ENCODE measurements around the gene PLA2G4B. TPM values are rescaled to one million over a fixed set of nuclear protein-coding genes. Genes with fewer than 3 reads are reported as not detected.

Gene PLA2G4B
- total RNA-seq, 4 donors from 2014 or later, result 0.13 to 11.5 TPM; not detected in 2

- no peak for ATAC-seq
- Histone ChIP-seq H3K4me3 (no peak overlapping the region), H3K27ac (no peak overlapping the region), H3K27me3 (no peaks in the 10 kb centered on the region), H3K36me3 (peaks cover 0 to 14% of the 10 kb centered on the region in 2 donors), H3K4me1 (peaks cover 9 to 14% of the 10 kb centered on the region in 2 donors), H3K9me3 (no peaks in the 10 kb centered on the region)
- TF ChIP-seq POLR2A (IDR thresholded peaks at IDR 0.05) (no peak), CTCF (IDR thresholded peaks at IDR 0.05 in 4 of 5, conservative IDR thresholded peaks at IDR 0.05 in 1 of 5) (no peak)
- in situ Hi-C loops (cut with MboI; ENCODE audit: low sequenced_read_pairs in 4 of 4), result loop anchor here in 1 of 4 donors (25.0 kb wide), 1 partner anchor 189 kb away; no protein-coding TSS in a partner anchor
- intact Hi-C loops (cut with DNase I; ENCODE audit: low total_unique reads), result no loop called here
- DNase-seq, result no peak
Measured at GRCh38 chr15:41801185-41801584, 37.5 kb upstream of the PLA2G4B start.

GRCh38 chr15:41801850-41802455 is 36.7 kb upstream of the PLA2G4B start:
- no peak overlapping the region for H3K27ac ChIP-seq
- intact Hi-C loops (cut with DNase I; ENCODE audit: low total_unique reads), result no loop called here
- peaks cover 0 to 14% of the 10 kb centered on the region in 2 donors for H3K36me3 ChIP-seq
- in situ Hi-C loops (cut with MboI; ENCODE audit: low sequenced_read_pairs in 4 of 4), result loop anchor here in 1 of 4 donors (25.0 kb wide), 1 partner anchor 190 kb away; no protein-coding TSS in a partner anchor
- ATAC-seq (no peak), DNase-seq (no peak)
- no peaks in the 10 kb centered on the region for H3K27me3 ChIP-seq
- H3K4me3 ChIP-seq, result no peak overlapping the region
- TF ChIP-seq CTCF (IDR thresholded peaks at IDR 0.05 in 4 of 5, conservative IDR thresholded peaks at IDR 0.05 in 1 of 5) (no peak), POLR2A (IDR thresholded peaks at IDR 0.05) (no peak)
- no peaks in the 10 kb centered on the region for H3K9me3 ChIP-seq
- peaks cover 3 to 9% of the 10 kb centered on the region in 2 donors for H3K4me1 ChIP-seq

- Histone ChIP-seq H3K4me1 (peaks cover 3 to 7% of the 10 kb centered on the region in 2 donors), H3K36me3 (peaks cover 0 to 14% of the 10 kb centered on the region in 2 donors), H3K4me3 (no peak overlapping the region), H3K27me3 (no peaks in the 10 kb centered on the region), H3K27ac (no peak overlapping the region), H3K9me3 (no peaks in the 10 kb centered on the region)
- TF ChIP-seq CTCF (IDR thresholded peaks at IDR 0.05 in 4 of 5, conservative IDR thresholded peaks at IDR 0.05 in 1 of 5), result no peak
- no peak for TF ChIP-seq POLR2A (IDR thresholded peaks at IDR 0.05)
- ATAC-seq (no peak), DNase-seq (no peak)
- intact Hi-C loops (cut with DNase I; ENCODE audit: low total_unique reads), result no loop called here
- in situ Hi-C loops (cut with MboI; ENCODE audit: low sequenced_read_pairs in 4 of 4), result loop anchor here in 1 of 4 donors (25.0 kb wide), 1 partner anchor 192 kb away; no protein-coding TSS in a partner anchor
Measured at GRCh38 chr15:41804361-41804760, 34.3 kb upstream of the PLA2G4B start.

GRCh38 chr15:41804916-41805666 is 33.6 kb upstream of the PLA2G4B start:
- H3K9me3 ChIP-seq, result no peaks in the 10 kb centered on the region
- H3K27ac ChIP-seq, result no peak overlapping the region
- H3K4me1 ChIP-seq, result peaks cover 3 to 7% of the 10 kb centered on the region in 2 donors
- in situ Hi-C loops (cut with MboI; ENCODE audit: low sequenced_read_pairs in 4 of 4), result loop anchor here in 1 of 4 donors (25.0 kb wide), 1 partner anchor 193 kb away; no protein-coding TSS in a partner anchor
- H3K4me3 ChIP-seq, result no peak overlapping the region
- H3K27me3 ChIP-seq, result no peaks in the 10 kb centered on the region
- ATAC-seq (no peak), DNase-seq (no peak)
- no peak for TF ChIP-seq CTCF (IDR thresholded peaks at IDR 0.05 in 4 of 5, conservative IDR thresholded peaks at IDR 0.05 in 1 of 5)
- no peak for TF ChIP-seq POLR2A (IDR thresholded peaks at IDR 0.05)
- intact Hi-C loops (cut with DNase I; ENCODE audit: low total_unique reads), result no loop called here
- peaks cover 0 to 10% of the 10 kb centered on the region in 2 donors for H3K36me3 ChIP-seq
